MM.1S (cell line): ENCODE measurements around the gene CTNNA3.

Source experiments
- DNase-seq: peaks from one replicate; pipeline ENCODE4 v3.0.0-alpha.2; 2015
- H2AFZ ChIP-seq: fragments of 300-600 bp; sonication (generic); 2 replicates; pipeline ENCODE4 v1.6.0; 2016; ENCODE audit warnings: antibody characterized with exemption, low read length
- H3F3A ChIP-seq: fragments of 300-600 bp; sonication (generic); 2 replicates; pipeline ENCODE4 v1.6.1; 2016; ENCODE audit warnings: mild to moderate bottlenecking, antibody characterized with exemption, low read length, moderate library complexity, mixed read lengths; ENCODE audit not compliant: insufficient read depth
- H3K27ac ChIP-seq: fragments of 300-600 bp; sonication (generic); 2 replicates; pipeline ENCODE4 v1.5.1; 2016; ENCODE audit warnings: mild to moderate bottlenecking, low read length
- H3K27me3 ChIP-seq: fragments of 300-600 bp; sonication (generic); replicated peaks from 2 replicates; pipeline ENCODE4 v1.6.0; 2016; ENCODE audit warnings: low read length; ENCODE audit not compliant: insufficient read depth
- H3K36me3 ChIP-seq: fragments of 300-600 bp; sonication (generic); replicated peaks from 2 replicates; pipeline ENCODE4 v1.6.1; 2016; ENCODE audit warnings: mild to moderate bottlenecking, low read length, mixed read lengths; ENCODE audit not compliant: insufficient read depth
- H3K4me1 ChIP-seq: fragments of 300-600 bp; sonication (generic); 2 replicates; pipeline ENCODE4 v1.6.1; 2016; ENCODE audit warnings: low read length, mixed read lengths
- H3K4me2 ChIP-seq: fragments of 300-600 bp; sonication (generic); 2 replicates; pipeline ENCODE4 v1.6.0; 2016; ENCODE audit warnings: low read depth, low read length
- H3K4me3 ChIP-seq: fragments of 300-600 bp; sonication (generic); 2 replicates; pipeline ENCODE4 v1.5.1; 2016; ENCODE audit warnings: low read length, mixed read lengths
- H3K79me2 ChIP-seq: fragments of 300-600 bp; sonication (generic); 2 replicates; pipeline ENCODE4 v1.6.1; 2016; ENCODE audit warnings: mixed run types, low read length, mixed read lengths
- H3K9ac ChIP-seq: fragments of 300-600 bp; sonication (generic); 2 replicates; pipeline ENCODE4 v1.6.1; 2016; ENCODE audit warnings: low read length, mixed read lengths
- H3K9me2 ChIP-seq: fragments of 300-600 bp; sonication (generic); replicated peaks from 2 replicates; pipeline ENCODE4 v1.6.1; 2016; ENCODE audit warnings: mild to moderate bottlenecking, low read length, mixed read lengths; ENCODE audit not compliant: insufficient read depth
- H3K9me3 ChIP-seq: fragments of 300-600 bp; sonication (generic); replicated peaks from 2 replicates; pipeline ENCODE4 v1.6.1; 2016; ENCODE audit warnings: mild to moderate bottlenecking, low read length, mixed read lengths; ENCODE audit not compliant: insufficient read depth
- H4K20me1 ChIP-seq: fragments of 300-600 bp; sonication (generic); 2 replicates; pipeline ENCODE4 v1.6.1; 2016; ENCODE audit warnings: mild to moderate bottlenecking, low read length, moderate library complexity, mixed read lengths; ENCODE audit not compliant: insufficient read depth
- EZH2 ChIP-seq: fragments of 300-600 bp; sonication (generic); optimal IDR thresholded peaks from 2 replicates; pipeline ENCODE3; 2017; ENCODE audit warnings: low read depth, mild to moderate bottlenecking, antibody characterized with exemption, low read length, mixed read lengths
- EZH2phosphoT487 ChIP-seq: fragments of 300-600 bp; sonication (generic); IDR thresholded peaks from 2 replicates; pipeline ENCODE4 v1.6.1; 2018; ENCODE audit warnings: antibody characterized with exemption, low read length
- TF ChIP-seq, protein P1 (sequence below): fragments of 300-600 bp; sonication (generic); IDR thresholded peaks from 2 replicates; pipeline ENCODE4 v1.5.1; 2016; ENCODE audit warnings: antibody characterized with exemption, low read length, mixed read lengths

Gene CTNNA3

DNA sequence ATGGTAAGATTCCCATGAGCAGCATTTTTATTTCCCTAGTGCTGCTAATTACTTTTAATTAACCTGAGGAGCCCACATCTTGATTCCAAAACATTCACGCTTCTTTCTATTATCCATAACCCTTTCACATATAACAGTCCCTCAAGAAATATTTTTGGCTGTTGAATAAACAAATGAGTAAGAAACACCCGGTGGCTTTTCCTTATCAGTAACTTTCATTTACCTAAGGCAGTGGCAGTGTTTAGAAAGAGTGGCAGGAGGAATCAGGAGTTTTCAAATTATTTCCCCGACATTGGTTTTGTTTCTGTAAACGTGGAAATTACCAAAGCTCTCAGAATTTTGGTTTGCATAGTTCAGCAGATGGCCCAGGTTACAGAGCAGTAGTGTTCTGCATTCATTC is 1785.8 kb downstream of the CTNNA3 start:
- no peaks in the 10 kb centered on the region for H3K9me2 ChIP-seq
- H3K9me3 ChIP-seq = no peaks in the 10 kb centered on the region
- no peak overlapping the region for H2AFZ ChIP-seq
- H3K4me2 ChIP-seq = no peak overlapping the region
- DNase-seq = no peak
- no peaks in the 10 kb centered on the region for H3F3A ChIP-seq
- no peak overlapping the region for H3K4me3 ChIP-seq
- H3K4me1 ChIP-seq = no peaks in the 10 kb centered on the region
- H4K20me1 ChIP-seq = no peaks in the 10 kb centered on the region
- no peak overlapping the region for H3K9ac ChIP-seq
- H3K79me2 ChIP-seq = no peaks in the 10 kb centered on the region
- no peak overlapping the region for H3K27ac ChIP-seq
- H3K27me3 ChIP-seq = no peaks in the 10 kb centered on the region
- no peak for TF ChIP-seq EZH2phosphoT487
- no peak for TF ChIP-seq EZH2
- TF ChIP-seq, protein P1, sequence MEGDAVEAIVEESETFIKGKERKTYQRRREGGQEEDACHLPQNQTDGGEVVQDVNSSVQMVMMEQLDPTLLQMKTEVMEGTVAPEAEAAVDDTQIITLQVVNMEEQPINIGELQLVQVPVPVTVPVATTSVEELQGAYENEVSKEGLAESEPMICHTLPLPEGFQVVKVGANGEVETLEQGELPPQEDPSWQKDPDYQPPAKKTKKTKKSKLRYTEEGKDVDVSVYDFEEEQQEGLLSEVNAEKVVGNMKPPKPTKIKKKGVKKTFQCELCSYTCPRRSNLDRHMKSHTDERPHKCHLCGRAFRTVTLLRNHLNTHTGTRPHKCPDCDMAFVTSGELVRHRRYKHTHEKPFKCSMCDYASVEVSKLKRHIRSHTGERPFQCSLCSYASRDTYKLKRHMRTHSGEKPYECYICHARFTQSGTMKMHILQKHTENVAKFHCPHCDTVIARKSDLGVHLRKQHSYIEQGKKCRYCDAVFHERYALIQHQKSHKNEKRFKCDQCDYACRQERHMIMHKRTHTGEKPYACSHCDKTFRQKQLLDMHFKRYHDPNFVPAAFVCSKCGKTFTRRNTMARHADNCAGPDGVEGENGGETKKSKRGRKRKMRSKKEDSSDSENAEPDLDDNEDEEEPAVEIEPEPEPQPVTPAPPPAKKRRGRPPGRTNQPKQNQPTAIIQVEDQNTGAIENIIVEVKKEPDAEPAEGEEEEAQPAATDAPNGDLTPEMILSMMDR = no peak
- no peaks in the 10 kb centered on the region for H3K36me3 ChIP-seq

DNA sequence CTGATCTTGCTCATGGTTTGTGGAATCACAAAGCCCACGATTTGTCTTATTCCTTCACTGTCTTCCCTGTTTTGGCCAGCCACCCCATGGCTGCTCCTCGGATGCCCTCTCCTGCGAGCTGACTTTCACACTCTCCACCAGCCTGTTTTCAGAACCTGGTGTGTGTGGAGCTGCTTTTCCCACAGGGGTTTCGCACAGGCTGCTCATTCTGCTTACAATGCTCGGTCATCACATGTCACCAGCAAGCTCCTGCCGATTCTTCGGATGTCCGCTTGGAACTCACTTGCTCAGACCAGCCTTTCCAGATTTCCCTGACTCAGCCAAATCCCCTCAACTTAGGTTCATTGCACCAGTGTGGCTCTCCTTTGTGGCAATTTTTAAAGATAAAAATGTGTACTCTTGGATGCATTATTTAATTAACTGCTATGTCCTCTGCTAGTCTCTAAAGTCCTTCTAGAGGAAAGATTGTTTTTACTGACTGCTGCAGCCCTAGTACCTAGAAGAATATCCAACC is 1788.7 kb downstream of the CTNNA3 start:
- Histone ChIP-seq H4K20me1 (no peaks in the 10 kb centered on the region), H2AFZ (no peak overlapping the region), H3K4me1 (no peaks in the 10 kb centered on the region), H3K9me2 (no peaks in the 10 kb centered on the region), H3K9ac (no peak overlapping the region), H3F3A (no peaks in the 10 kb centered on the region), H3K27me3 (no peaks in the 10 kb centered on the region), H3K79me2 (no peaks in the 10 kb centered on the region), H3K9me3 (no peaks in the 10 kb centered on the region), H3K36me3 (no peaks in the 10 kb centered on the region), H3K27ac (no peak overlapping the region), H3K4me2 (no peak overlapping the region), H3K4me3 (no peak overlapping the region)
- no peak for DNase-seq
- no peak for TF ChIP-seq EZH2
- TF ChIP-seq EZH2phosphoT487 = no peak
- TF ChIP-seq, protein P1 = no peak

DNA sequence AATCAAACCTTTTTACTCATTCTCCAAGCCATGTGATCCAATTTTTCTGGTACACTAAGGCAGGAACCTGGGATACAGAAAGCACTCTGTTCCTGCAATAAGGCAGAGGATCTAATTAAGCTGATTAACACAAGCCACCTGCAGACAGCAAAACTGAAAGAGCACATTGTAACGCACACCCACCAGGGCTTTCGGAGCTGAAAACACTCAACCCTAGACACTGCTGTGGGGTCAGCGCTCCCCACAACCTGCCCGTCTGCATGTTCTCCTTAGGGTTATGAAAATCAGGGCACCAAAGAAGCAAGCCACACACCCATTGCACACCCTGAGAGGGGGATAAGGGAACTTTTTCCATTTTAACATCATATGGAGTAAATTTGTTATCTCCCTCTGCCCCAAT is 1792.4 kb downstream of the CTNNA3 start:
- Histone ChIP-seq H3K4me1 (no peaks in the 10 kb centered on the region), H3F3A (no peaks in the 10 kb centered on the region), H3K4me3 (no peak overlapping the region), H3K9me3 (no peaks in the 10 kb centered on the region), H3K27ac (no peak overlapping the region), H4K20me1 (no peaks in the 10 kb centered on the region), H3K9me2 (no peaks in the 10 kb centered on the region), H3K27me3 (no peaks in the 10 kb centered on the region), H3K9ac (no peak overlapping the region), H2AFZ (no peak overlapping the region), H3K79me2 (no peaks in the 10 kb centered on the region), H3K36me3 (no peaks in the 10 kb centered on the region), H3K4me2 (no peak overlapping the region)
- DNase-seq = no peak
- no peak for TF ChIP-seq EZH2
- TF ChIP-seq EZH2phosphoT487 = no peak
- TF ChIP-seq, protein P1 = no peak
